Bronchial epithelial cell (primary cell): Measurements from ENCODE around the gene PRKCE. TPM values are rescaled to one million over a fixed set of nuclear protein-coding genes. Genes with fewer than 3 reads are reported as not detected.

Experiments
- DNase-seq: peaks from one replicate; pipeline ENCODE4 v3.0.0-alpha.2; 2010; ENCODE audit warnings: low read depth
- FAIRE-seq: peaks from 2 replicates; lab custom pipeline; 2011; peaks lifted over from hg19 to GRCh38; lab: Jason Lieb, UNC
- H3K27me3 ChIP-seq: 2 replicates; pipeline ENCODE4 v1.5.1; 2011; ENCODE audit warnings: low read length; ENCODE audit not compliant: control insufficient read depth, insufficient read depth
- H3K36me3 ChIP-seq: 2 replicates; pipeline ENCODE4 v1.5.1; 2011; ENCODE audit warnings: low read length; ENCODE audit not compliant: control insufficient read depth, insufficient read depth
- H3K4me3 ChIP-seq: 2 replicates; pipeline ENCODE4 v1.5.1; 2011; ENCODE audit warnings: mild to moderate bottlenecking, low read depth, low read length, control low read depth
- total RNA-seq: library from RNA; depleted of rRNA; stranded (reverse); fragments of >200 nt; gene quantifications from 2 replicates; pipeline ENCODE4 v1.2.1, GENCODE V29; 2014
- TF ChIP-seq, protein P1 (sequence below): IDR thresholded peaks from 2 replicates; pipeline ENCODE4 v1.5.1; 2011; ENCODE audit warnings: mild to moderate bottlenecking, moderate library complexity, low read length, control low read depth, inconsistent platforms; ENCODE audit not compliant: insufficient read depth, severe bottlenecking

PRKCE gene
- total RNA-seq, 1 donor from 2014 or later: 6.3 TPM

DNA sequence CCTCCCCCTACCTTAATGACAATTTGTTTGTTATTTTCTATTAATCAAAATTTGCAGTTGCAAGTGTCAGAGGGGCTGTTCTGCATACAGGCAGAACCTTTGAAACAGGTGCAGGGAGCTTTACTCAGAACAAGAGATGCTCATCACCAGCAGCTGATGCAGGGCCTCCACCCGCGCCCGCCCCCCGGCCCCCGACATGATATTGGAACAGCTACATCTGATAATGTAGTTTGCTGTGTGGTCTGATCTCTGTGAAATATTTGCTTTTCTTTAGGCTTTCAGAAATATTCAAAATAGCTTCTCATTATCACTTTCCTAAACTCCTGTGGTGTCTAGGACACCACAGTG lies 130.0 kb downstream of the PRKCE start:
- Histone ChIP-seq H3K36me3 (no peaks in the 10 kb centered on the region), H3K27me3 (no peaks in the 10 kb centered on the region), H3K4me3 (no peak overlapping the region)
- TF ChIP-seq, protein P1, sequence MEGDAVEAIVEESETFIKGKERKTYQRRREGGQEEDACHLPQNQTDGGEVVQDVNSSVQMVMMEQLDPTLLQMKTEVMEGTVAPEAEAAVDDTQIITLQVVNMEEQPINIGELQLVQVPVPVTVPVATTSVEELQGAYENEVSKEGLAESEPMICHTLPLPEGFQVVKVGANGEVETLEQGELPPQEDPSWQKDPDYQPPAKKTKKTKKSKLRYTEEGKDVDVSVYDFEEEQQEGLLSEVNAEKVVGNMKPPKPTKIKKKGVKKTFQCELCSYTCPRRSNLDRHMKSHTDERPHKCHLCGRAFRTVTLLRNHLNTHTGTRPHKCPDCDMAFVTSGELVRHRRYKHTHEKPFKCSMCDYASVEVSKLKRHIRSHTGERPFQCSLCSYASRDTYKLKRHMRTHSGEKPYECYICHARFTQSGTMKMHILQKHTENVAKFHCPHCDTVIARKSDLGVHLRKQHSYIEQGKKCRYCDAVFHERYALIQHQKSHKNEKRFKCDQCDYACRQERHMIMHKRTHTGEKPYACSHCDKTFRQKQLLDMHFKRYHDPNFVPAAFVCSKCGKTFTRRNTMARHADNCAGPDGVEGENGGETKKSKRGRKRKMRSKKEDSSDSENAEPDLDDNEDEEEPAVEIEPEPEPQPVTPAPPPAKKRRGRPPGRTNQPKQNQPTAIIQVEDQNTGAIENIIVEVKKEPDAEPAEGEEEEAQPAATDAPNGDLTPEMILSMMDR: no peak
- FAIRE-seq (no peak), DNase-seq (no peak)

GRCh38 chr2:45782436-45782835 lies 131.0 kb downstream of the PRKCE start:
- Histone ChIP-seq H3K4me3 (no peak overlapping the region), H3K36me3 (no peaks in the 10 kb centered on the region), H3K27me3 (no peaks in the 10 kb centered on the region)
- TF ChIP-seq, protein P1: no peak
- FAIRE-seq (no peak), DNase-seq (no peak)

DNA sequence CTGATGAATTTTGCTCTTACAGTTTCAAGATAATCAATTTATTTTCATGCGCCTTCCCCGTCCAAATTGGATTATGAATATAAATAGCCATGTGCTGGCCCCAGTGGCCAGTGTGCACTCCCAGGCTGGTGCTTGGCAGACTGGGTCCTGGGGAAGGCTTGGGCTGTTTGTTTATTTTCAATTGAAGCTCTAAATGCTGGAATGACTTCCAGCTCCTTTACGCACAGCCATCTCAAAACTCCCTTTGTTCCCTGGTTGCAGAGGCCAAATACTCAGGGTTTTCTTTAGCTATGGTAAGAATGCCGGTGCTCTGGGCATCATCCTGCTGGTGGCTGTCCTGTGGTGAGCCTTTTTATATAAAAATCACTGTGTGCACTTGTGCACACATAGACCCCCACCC lies 131.5 kb downstream of the PRKCE start:
- DNase-seq: no peak
- H3K4me3 ChIP-seq: no peak overlapping the region
- no peaks in the 10 kb centered on the region for H3K36me3 ChIP-seq
- no peaks in the 10 kb centered on the region for H3K27me3 ChIP-seq
- TF ChIP-seq, protein P1: no peak
- FAIRE-seq: no peak

GRCh38 chr2:45786030-45786835 lies 134.8 kb downstream of the PRKCE start:
- no peaks in the 10 kb centered on the region for H3K36me3 ChIP-seq
- H3K27me3 ChIP-seq: no peaks in the 10 kb centered on the region
- TF ChIP-seq, protein P1: no peak
- DNase-seq (no peak), FAIRE-seq (no peak)
- H3K4me3 ChIP-seq: no peak overlapping the region

GRCh38 chr2:45786836-45787357 lies 135.4 kb downstream of the PRKCE start:
- H3K36me3 ChIP-seq: no peaks in the 10 kb centered on the region
- FAIRE-seq (no peak), DNase-seq (no peak)
- no peak overlapping the region for H3K4me3 ChIP-seq
- TF ChIP-seq, protein P1: no peak
- no peaks in the 10 kb centered on the region for H3K27me3 ChIP-seq
